H1 (cell line): ENCODE results near the gene CXCR1.

Experiments used
- CREB1 ChIP-seq: IDR thresholded peaks from 2 replicates; pipeline ENCODE4 v1.6.1; 2012; ENCODE audit warnings: inconsistent platforms
- EZH2 ChIP-seq: fragments of 200-600 bp; sonication (generic); IDR thresholded peaks from 2 replicates; pipeline ENCODE4 v1.7.1; 2012; ENCODE audit warnings: low read depth, mild to moderate bottlenecking, moderate library complexity, low read length, inconsistent platforms; ENCODE audit not compliant: severe bottlenecking
- HDAC2 ChIP-seq, 2 experiments: fragments of 300-600 bp in 1 of 2; sonication (generic) in 1 of 2; IDR thresholded peaks; 2 replicates each; pipeline ENCODE4 v1.6.1; 2011 to 2012; ENCODE audit warnings: low read depth in 2 of 2, low read length in 2 of 2, mild to moderate bottlenecking in 2 of 2, moderate library complexity in 2 of 2, borderline replicate concordance in 1 of 2, inconsistent platforms in 1 of 2
- JUND ChIP-seq: IDR thresholded peaks from 2 replicates; pipeline ENCODE4 v1.6.1; 2011; ENCODE audit warnings: mild to moderate bottlenecking, improper control_type of control experiment, low read length
- KDM1A ChIP-seq: fragments of 200-600, 300-600 bp; sonication (generic); IDR thresholded peaks from 2 replicates; pipeline ENCODE4 v1.7.1; 2016; ENCODE audit warnings: mild to moderate bottlenecking, low read length, borderline replicate concordance
- POLR2AphosphoS5 ChIP-seq: IDR thresholded peaks from 2 replicates; pipeline ENCODE4 v1.6.1; 2011; ENCODE audit warnings: low read depth, low read length
- SP4 ChIP-seq: IDR thresholded peaks from 2 replicates; pipeline ENCODE4 v1.6.1; 2012; ENCODE audit warnings: low read length, inconsistent platforms
- TAF1 ChIP-seq: IDR thresholded peaks from 2 replicates; pipeline ENCODE4 v1.6.1; 2011; ENCODE audit warnings: mild to moderate bottlenecking, low read depth, low read length
- TF ChIP-seq, protein P1 (sequence below): IDR thresholded peaks from 2 replicates; pipeline ENCODE4 v1.6.1; 2012; ENCODE audit warnings: low read length, inconsistent platforms
- TF ChIP-seq, protein P2 (sequence below), 3 experiments: IDR thresholded peaks; 1 replicate in 2 of 3; 2 replicates in 1 of 3; pipeline versions ENCODE4 v1.5.1 to v1.6.1; 2011; ENCODE audit warnings: low read length in 3 of 3, mild to moderate bottlenecking in 3 of 3, inconsistent platforms in 2 of 3, low read depth in 1 of 3, moderate library complexity in 1 of 3; ENCODE audit not compliant: insufficient read depth in 1 of 3; ENCODE audit errors: control extremely low read depth in 1 of 3

DNA sequence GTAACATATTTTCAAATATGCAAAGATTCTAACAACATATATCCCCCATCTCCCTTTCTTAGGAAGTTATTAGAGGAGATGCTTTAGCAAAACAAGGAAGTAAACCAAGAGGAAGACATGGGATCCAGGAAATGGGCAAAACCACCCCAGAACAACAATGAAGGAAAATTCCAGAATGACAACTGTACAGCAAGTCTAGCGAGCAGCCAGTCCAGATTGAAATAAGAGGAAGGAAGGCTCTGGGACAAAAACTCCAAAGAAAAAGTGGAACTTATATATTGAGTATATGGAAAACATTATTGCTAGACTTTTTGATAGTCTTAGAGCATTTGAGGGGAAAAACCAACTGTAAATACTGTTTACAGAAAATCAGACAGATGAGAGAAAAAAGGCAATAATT lies 47.4 kb upstream of the CXCR1 start:
- TF ChIP-seq HDAC2 (IDR thresholded peaks at IDR 0.05; ENCODE audit: borderline replicate concordance in 1 of 2, low read depth in 2 of 2, low read length in 2 of 2) (no peak), JUND (no peak), POLR2AphosphoS5 (no peak), TAF1 (no peak), CREB1 (no peak), SP4 (no peak), KDM1A (no peak), EZH2 (no peak)
- TF ChIP-seq, protein P1, sequence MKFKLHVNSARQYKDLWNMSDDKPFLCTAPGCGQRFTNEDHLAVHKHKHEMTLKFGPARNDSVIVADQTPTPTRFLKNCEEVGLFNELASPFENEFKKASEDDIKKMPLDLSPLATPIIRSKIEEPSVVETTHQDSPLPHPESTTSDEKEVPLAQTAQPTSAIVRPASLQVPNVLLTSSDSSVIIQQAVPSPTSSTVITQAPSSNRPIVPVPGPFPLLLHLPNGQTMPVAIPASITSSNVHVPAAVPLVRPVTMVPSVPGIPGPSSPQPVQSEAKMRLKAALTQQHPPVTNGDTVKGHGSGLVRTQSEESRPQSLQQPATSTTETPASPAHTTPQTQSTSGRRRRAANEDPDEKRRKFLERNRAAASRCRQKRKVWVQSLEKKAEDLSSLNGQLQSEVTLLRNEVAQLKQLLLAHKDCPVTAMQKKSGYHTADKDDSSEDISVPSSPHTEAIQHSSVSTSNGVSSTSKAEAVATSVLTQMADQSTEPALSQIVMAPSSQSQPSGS: no peak
- TF ChIP-seq, protein P2, sequence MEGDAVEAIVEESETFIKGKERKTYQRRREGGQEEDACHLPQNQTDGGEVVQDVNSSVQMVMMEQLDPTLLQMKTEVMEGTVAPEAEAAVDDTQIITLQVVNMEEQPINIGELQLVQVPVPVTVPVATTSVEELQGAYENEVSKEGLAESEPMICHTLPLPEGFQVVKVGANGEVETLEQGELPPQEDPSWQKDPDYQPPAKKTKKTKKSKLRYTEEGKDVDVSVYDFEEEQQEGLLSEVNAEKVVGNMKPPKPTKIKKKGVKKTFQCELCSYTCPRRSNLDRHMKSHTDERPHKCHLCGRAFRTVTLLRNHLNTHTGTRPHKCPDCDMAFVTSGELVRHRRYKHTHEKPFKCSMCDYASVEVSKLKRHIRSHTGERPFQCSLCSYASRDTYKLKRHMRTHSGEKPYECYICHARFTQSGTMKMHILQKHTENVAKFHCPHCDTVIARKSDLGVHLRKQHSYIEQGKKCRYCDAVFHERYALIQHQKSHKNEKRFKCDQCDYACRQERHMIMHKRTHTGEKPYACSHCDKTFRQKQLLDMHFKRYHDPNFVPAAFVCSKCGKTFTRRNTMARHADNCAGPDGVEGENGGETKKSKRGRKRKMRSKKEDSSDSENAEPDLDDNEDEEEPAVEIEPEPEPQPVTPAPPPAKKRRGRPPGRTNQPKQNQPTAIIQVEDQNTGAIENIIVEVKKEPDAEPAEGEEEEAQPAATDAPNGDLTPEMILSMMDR (IDR thresholded peaks at IDR 0.05; ENCODE audit: control extremely low read depth in 1 of 3, insufficient read depth in 1 of 3, low read depth in 1 of 3, low read length in 3 of 3): no peak
